ENCODE measurements around the gene MFGE8.

The MFGE8 gene

DNA sequence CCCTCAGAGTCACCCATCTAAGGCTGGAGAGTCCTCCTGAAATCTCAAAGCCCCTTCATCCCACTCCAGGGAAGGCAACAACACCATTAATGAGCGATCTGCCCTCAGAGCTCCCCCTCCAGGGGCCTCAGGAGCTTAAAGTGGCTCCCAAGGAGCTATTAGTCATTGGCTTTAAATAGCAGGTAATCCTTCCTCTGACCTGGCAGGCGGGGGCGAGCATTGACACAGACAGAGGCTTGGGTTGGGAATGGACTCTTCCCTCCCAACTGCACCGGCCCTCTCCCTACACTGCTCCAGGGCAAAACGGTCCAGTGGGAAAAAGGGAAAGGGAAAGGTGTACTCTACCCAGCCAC lies 1.4 kb downstream of the MFGE8 start:
- TF ChIP-seq, protein P1, sequence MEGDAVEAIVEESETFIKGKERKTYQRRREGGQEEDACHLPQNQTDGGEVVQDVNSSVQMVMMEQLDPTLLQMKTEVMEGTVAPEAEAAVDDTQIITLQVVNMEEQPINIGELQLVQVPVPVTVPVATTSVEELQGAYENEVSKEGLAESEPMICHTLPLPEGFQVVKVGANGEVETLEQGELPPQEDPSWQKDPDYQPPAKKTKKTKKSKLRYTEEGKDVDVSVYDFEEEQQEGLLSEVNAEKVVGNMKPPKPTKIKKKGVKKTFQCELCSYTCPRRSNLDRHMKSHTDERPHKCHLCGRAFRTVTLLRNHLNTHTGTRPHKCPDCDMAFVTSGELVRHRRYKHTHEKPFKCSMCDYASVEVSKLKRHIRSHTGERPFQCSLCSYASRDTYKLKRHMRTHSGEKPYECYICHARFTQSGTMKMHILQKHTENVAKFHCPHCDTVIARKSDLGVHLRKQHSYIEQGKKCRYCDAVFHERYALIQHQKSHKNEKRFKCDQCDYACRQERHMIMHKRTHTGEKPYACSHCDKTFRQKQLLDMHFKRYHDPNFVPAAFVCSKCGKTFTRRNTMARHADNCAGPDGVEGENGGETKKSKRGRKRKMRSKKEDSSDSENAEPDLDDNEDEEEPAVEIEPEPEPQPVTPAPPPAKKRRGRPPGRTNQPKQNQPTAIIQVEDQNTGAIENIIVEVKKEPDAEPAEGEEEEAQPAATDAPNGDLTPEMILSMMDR (IDR thresholded peaks at IDR 0.05): no peak
- Histone ChIP-seq H3K79me2 (no peaks in the 10 kb centered on the region), H3K9ac (no peak overlapping the region), H3K4me1 (no peaks in the 10 kb centered on the region), H3K36me3 (ENCODE audit: control insufficient read depth, insufficient read depth, low read length) (no peaks in the 10 kb centered on the region), H3K27me3 (ENCODE audit: control insufficient read depth, insufficient read depth, low read length) (no peaks in the 10 kb centered on the region), H3K4me3 (ENCODE audit: low read depth, low read length) (no peak overlapping the region), H3K27ac (no peak overlapping the region), H3K9me3 (ENCODE audit: control insufficient read depth, low read length) (no peaks in the 10 kb centered on the region), H3K4me2 (ENCODE audit: low read length) (no peak overlapping the region), H2AFZ (no peak overlapping the region)

DNA sequence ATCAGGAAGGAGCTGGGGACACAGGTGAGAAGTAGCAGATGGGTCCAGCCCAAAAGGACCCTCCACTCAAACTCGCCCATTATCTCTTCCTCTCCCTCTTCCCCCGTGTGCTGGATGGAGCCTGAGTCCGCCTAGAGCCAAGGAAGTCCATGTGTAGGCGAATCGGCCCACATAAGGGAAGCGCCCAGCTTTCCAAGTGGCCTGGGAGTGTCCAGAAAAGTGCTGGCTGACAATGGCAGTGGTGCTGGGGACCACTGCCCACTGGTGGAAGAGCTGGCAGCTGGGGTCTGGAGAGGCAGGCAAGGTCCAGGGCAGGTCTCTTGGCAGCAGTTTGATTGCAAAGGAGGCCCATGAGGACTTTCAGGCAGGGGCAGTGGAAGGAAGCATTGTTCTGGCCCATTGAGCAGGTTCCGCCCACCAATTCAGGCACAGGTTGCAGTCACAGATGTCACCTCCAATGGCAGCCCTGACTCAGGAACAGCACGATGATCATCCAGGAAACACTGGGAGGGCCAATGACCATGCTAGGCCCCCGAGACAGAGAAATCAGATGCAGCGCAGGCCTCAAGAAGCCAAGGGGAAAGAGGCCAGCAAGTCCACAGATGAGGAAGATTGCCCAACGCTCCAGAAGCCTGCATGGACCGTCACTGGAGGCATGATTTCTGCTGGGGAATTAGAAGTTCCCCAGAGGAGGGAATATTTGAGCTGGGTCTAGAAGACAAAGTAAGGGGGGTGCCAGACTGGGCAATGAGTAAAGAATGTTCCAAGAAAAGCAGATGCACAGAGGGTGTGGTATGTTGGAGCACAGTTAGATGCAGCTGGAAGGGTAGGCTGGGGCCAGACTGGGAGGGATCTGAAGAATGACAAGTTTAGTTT lies 3.0 kb downstream of the MFGE8 start:
- no peak overlapping the region for H3K27ac ChIP-seq
- H3K9ac ChIP-seq: no peak overlapping the region
- H2AFZ ChIP-seq: no peak overlapping the region
- no peak overlapping the region for H3K4me2 ChIP-seq (ENCODE audit: low read length)
- no peaks in the 10 kb centered on the region for H3K27me3 ChIP-seq (ENCODE audit: control insufficient read depth, insufficient read depth, low read length)
- H3K4me1 ChIP-seq: no peaks in the 10 kb centered on the region
- H3K79me2 ChIP-seq: no peaks in the 10 kb centered on the region
- no peak overlapping the region for H3K4me3 ChIP-seq (ENCODE audit: low read depth, low read length)
- H3K36me3 ChIP-seq (ENCODE audit: control insufficient read depth, insufficient read depth, low read length): no peaks in the 10 kb centered on the region
- TF ChIP-seq, protein P1 (IDR thresholded peaks at IDR 0.05): no peak
- no peaks in the 10 kb centered on the region for H3K9me3 ChIP-seq (ENCODE audit: control insufficient read depth, low read length)

DNA sequence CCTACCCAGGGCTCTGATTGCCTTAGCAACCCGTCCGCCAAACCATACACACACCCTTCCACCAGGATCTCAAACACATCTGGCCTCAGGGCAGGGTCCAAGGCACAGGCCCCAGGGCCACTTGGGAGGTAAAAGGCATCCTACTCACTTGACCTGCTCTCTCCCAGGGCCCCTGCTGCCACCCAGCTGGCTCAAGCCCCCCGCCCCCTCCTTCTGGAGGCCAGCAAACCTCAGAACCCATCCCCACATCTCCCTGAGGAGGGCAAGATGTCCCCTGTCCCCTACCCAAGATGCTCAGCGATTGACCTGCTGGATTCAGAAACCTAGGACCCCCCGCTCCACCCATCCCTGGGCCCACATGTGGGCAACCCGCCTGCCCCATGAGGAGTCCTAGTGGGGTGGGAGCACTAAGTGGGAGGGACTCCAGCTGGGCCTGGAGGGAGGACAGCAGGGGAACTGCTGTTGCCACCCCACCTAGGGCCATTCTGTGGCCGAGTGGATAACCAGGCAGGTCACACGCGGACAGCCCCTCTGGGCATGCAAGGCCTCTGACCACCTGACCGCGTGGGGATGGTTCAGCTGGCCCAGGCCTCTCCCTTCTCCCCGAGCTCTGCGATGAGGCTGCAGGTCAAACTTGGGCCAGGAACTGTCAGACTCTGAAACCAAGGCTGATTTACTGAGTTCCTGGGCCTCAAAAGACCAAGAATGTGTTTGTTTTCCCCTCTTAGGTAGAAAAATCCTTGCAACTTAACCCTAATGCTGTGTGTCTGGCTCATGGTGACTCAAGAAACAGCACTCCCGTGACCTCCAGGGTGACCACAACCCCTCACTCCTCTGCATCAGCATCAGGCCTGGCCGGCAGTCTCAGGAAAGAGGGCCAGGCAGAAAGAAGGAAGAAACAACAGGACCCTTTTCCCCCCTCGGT lies 4.2 kb downstream of the MFGE8 start:
- Histone ChIP-seq H3K9ac (no peak overlapping the region), H3K4me3 (ENCODE audit: low read depth, low read length) (no peak overlapping the region), H3K4me1 (no peaks in the 10 kb centered on the region), H3K9me3 (ENCODE audit: control insufficient read depth, low read length) (no peaks in the 10 kb centered on the region), H3K36me3 (ENCODE audit: control insufficient read depth, insufficient read depth, low read length) (no peaks in the 10 kb centered on the region), H2AFZ (no peak overlapping the region), H3K4me2 (ENCODE audit: low read length) (no peak overlapping the region), H3K27me3 (ENCODE audit: control insufficient read depth, insufficient read depth, low read length) (no peaks in the 10 kb centered on the region), H3K27ac (no peak overlapping the region), H3K79me2 (no peaks in the 10 kb centered on the region)
- TF ChIP-seq, protein P1 (IDR thresholded peaks at IDR 0.05): no peak

DNA sequence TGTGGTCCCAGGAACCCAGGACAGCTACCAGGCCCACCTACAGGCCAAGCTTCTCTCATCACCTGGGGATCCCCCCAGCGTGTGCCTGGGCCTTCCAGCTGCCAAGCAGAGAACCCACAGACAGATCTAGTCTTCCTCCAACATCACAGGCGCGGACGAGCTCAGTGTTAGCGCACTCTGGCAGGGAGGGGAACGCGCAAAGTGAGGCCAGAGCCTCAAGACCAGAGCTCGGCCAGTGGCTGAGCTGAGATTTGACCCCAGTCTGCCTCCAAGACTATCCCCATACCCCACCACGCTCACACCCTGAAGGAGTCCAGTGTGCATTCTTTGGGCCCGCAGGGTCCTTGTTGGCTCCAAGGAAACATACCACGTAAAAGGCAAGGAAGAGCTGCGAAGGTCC lies 5.1 kb downstream of the MFGE8 start:
- TF ChIP-seq, protein P1 (IDR thresholded peaks at IDR 0.05): no peak
- H3K9ac ChIP-seq: no peak overlapping the region
- H3K4me3 ChIP-seq (ENCODE audit: low read depth, low read length): no peak overlapping the region
- no peak overlapping the region for H2AFZ ChIP-seq
- no peak overlapping the region for H3K27ac ChIP-seq
- no peak overlapping the region for H3K4me2 ChIP-seq (ENCODE audit: low read length)
- no peaks in the 10 kb centered on the region for H3K4me1 ChIP-seq
- no peaks in the 10 kb centered on the region for H3K9me3 ChIP-seq (ENCODE audit: control insufficient read depth, low read length)
- no peaks in the 10 kb centered on the region for H3K27me3 ChIP-seq (ENCODE audit: control insufficient read depth, insufficient read depth, low read length)
- no peaks in the 10 kb centered on the region for H3K79me2 ChIP-seq
- no peaks in the 10 kb centered on the region for H3K36me3 ChIP-seq (ENCODE audit: control insufficient read depth, insufficient read depth, low read length)
